ENCODE measurements around the gene RBM38. TPM values are rescaled to one million over a fixed set of nuclear protein-coding genes. Genes with fewer than 3 reads are reported as not detected.

RBM38 gene
- 3.8 and 4.1 TPM in 2 replicates for total RNA-seq

DNA sequence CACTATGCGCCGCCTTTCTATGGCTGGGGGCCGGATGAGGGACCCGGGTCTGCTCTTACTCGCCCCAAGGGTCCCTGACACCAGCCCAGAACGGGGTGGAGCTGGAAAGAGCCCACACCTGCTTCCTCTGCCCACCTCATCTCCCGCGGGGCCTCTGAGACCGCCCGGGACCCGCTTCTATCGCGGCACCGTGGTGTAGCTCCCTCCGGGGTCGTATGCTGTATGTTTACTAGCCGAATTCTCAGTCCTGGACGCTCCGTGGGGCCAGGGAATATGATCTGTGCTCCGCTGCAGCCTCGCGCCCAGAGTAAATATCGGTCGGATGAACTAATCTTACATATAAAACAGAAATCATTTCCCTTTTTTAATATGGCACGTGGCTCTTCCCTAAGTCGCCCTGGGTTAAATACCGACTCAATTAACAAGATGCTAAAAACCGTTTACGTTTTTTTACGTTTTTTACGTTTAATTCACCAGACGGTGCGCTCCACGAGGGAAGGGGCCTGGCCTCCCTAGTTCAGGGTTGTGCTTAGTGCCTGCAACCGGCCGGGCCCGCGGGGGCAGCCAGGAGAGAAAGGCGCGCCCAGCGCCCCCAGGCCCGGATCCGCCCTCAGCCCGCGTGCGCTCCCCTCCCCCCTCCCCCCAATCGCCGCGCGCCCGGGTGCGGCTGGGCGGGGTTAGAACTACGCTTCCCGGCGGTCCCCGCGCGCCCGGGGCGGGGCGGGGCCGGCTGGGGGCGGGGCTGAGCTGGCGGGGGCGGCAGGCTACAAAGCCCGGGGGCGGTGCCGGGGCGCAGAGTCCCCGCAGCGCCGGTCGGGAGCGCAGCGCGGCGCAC, at the start of gene RBM38:
Gene RBM38, plus strand, starts transcription at position 793 of the 835 bp plus-strand sequence. CDS start 186 bp downstream, outside the sequence.

DNA sequence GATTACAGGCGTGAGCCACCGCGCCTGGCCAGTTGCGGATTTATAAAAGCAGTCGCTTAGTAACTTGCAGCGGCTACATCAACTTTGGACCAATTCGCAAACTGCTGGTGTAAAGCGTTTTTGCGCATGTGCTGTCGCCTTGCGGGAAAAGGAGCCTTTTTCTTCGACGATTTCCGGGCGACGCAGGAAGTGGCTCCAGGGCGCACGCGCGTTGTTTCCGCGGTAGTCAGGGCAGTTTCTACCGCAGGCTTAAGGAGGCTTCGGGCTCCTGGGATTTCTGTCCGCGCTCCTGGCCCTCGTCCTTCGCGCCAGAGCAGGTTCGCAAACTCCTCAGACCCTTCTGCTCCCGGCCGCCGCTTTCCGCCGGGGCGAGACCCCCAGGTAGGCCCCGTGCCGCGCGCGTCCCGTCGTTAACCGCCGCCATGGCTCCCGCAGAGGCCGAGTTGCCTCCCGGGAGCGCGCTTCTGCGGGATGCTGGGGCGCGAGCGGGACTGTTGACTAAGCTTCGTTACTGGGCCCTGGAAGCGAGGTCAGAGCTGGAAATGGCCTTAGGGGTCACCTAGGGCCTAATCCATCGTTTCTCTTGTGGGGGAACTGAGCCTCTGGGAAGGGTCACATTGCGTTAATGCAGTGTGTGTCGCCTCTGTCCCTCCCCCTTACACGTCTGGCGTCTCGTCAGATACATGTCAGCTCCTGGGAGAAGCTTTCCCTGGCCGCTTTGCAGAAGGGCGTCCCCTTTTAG, 40.0 kb upstream of the RBM38 start, which contains the start of gene RAE1:
Gene RAE1, plus strand, starts transcription at position 214 of the 742 bp plus-strand sequence. CDS start 2,784 bp downstream, outside the sequence.

Other genes starting within 250 kb of the RBM38 start
- not detected in 2 replicates for gene BMP7, start 124.8 kb upstream of the RBM38 start, total RNA-seq
- gene SPO11, start 61.6 kb upstream of the RBM38 start, total RNA-seq: not detected in 2 replicates
- 23.4 and 32.1 TPM in 2 replicates for gene RAE1, start 40.1 kb upstream of the RBM38 start, total RNA-seq
- gene CTCFL, start 133.7 kb downstream of the RBM38 start, total RNA-seq: not detected in 2 replicates
- under 0.01 TPM in 1 of 2 replicates, not detected in the other for gene PCK1, start 169.7 kb downstream of the RBM38 start, total RNA-seq
- gene ZBP1, start 229.0 kb downstream of the RBM38 start, total RNA-seq: not detected in 2 replicates

All from articular chondrocyte of knee joint (primary cell).